BJ (cell line): ENCODE results near the gene TP73. TPM values are rescaled to one million over a fixed set of nuclear protein-coding genes. Genes with fewer than 3 reads are reported as not detected.

ENCODE experiments used
- CTCF ChIA-PET: fragments of 350-600 bp; formaldehyde crosslinking; extraction: SDS; loops from one replicate; lab custom pipeline; 2021; ENCODE audit warnings: antibody characterized with exemption, inconsistent platforms; lab: Yijun Ruan, JAX
- POLR2A ChIA-PET: fragments of 300-600 bp; sonication (Branson Sonifier 250); formaldehyde crosslinking; extraction: SDS; loops from one replicate; lab custom pipeline; 2021; ENCODE audit warnings: antibody characterized with exemption; lab: Charles Lee
- DNase-seq: peaks from one replicate; pipeline ENCODE4 v3.0.0-alpha.2; 2011; ENCODE audit warnings: low read depth
- H3K27me3 ChIP-seq: 2 replicates; pipeline ENCODE4 v1.6.0; 2011; ENCODE audit warnings: low read length; ENCODE audit not compliant: control insufficient read depth, insufficient read depth
- H3K36me3 ChIP-seq: 2 replicates; pipeline ENCODE4 v1.5.1; 2011; ENCODE audit warnings: low read length; ENCODE audit not compliant: control insufficient read depth, insufficient read depth
- H3K4me3 ChIP-seq: 2 replicates; pipeline ENCODE4 v1.5.1; 2011; ENCODE audit warnings: low read depth, mild to moderate bottlenecking, control low read depth, low read length
- CTCF ChIP-seq: IDR thresholded peaks from 2 replicates; pipeline ENCODE4 v1.5.1; 2011; ENCODE audit warnings: low read depth, mild to moderate bottlenecking, control low read depth, inconsistent platforms, low read length, moderate library complexity; ENCODE audit not compliant: insufficient read depth
- polyA plus RNA-seq: library from polyadenylated mRNA; depleted of rRNA; stranded (reverse); fragments of >200 nt; gene quantifications from 2 replicates; pipeline ENCODE4 v1.2.3, GENCODE V29; 2011

The TP73 gene
- polyA plus RNA-seq, 1 experiment: not detected

DNA sequence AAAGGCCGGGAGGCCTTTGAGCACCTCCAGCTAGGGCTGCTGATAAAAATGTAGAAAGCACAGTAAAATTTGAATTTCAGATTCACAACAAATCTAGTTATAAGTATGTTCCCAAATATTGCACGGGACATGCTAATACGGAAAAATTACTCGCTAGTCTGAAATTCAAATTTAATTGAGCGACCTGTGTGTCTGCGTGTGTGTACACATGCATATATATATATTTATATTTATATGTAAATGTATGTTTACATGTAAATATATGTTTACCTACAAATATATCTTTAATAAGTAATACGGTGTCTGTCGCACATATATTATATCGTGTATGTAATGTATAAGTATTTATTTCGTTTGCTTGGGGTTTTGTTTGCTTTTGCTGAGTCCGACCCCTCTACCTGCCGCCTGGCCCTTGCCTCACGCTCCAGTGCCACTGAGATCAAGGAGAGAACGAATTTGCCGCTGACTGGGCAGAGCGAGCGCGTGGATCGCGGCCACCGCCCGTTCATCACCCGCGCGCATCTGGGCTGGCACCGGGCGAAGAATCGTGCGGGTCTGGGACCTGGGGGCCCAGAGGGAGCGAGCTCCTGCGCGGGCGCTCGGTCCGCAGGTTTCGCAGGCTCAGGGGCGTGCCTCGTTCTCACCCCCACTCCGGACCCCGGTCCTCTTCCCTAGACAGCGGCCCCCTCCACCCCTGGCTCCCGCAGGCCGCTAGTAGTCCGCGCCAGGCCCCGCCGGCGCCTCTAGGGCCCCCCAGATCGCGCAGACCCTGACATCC lies 1.9 kb upstream of the TP73 start:
- POLR2A ChIA-PET: no interaction called here
- no peak for DNase-seq
- H3K4me3 ChIP-seq: no peak overlapping the region
- peaks cover 33% of the 10 kb centered on the region for H3K27me3 ChIP-seq
- no peak for TF ChIP-seq CTCF
- CTCF ChIA-PET: interaction anchor here (1.3 kb wide), 1 partner anchor 197 kb away, joined by 3 read pairs; no protein-coding TSS in a partner anchor
- peaks cover 3% of the 10 kb centered on the region for H3K36me3 ChIP-seq

- ChIA-PET CTCF (no interaction called here), POLR2A (no interaction called here)
- Histone ChIP-seq H3K4me3 (no peak overlapping the region), H3K27me3 (peaks cover 35% of the 10 kb centered on the region), H3K36me3 (peaks cover 1% of the 10 kb centered on the region)
- no peak for TF ChIP-seq CTCF
- DNase-seq: no peak
Observed at GRCh38 chr1:3651026-3651929, 1.0 kb upstream of the TP73 start.

GRCh38 chr1:3652548-3653285 lies 401 bp downstream of the TP73 start:
- no peak for DNase-seq
- CTCF ChIA-PET: interaction anchor here (1.0 to 1.4 kb wide), 2 partner anchors 33 to 199 kb away, joined by 4 read pairs; no protein-coding TSS in a partner anchor
- peaks cover 40% of the 10 kb centered on the region for H3K27me3 ChIP-seq
- no peak overlapping the region for H3K4me3 ChIP-seq
- no peak for TF ChIP-seq CTCF
- H3K36me3 ChIP-seq: no peaks in the 10 kb centered on the region
- POLR2A ChIA-PET: no interaction called here

GRCh38 chr1:3653286-3653618 lies 936 bp downstream of the TP73 start:
- no peak for TF ChIP-seq CTCF
- H3K36me3 ChIP-seq: no peaks in the 10 kb centered on the region
- peaks cover 44% of the 10 kb centered on the region for H3K27me3 ChIP-seq
- H3K4me3 ChIP-seq: no peak overlapping the region
- CTCF ChIA-PET: interaction anchor here (1.0 to 1.4 kb wide), 2 partner anchors 33 to 200 kb away, joined by 4 read pairs; no protein-coding TSS in a partner anchor
- POLR2A ChIA-PET: no interaction called here
- DNase-seq: no peak
